GM19467 (cell line): Measurements from ENCODE around the gene DEPDC5.

Experiments
- ATAC-seq: cut with Tn5 transposase; IDR thresholded peaks from one replicate; pipeline ENCODE4 v1.9.1; 2021; ENCODE audit warnings: mild to moderate bottlenecking, moderate library complexity; ENCODE audit not compliant: unreplicated experiment

DEPDC5 gene

GRCh38 chr22:31944700-31945442 is 191.1 kb downstream of the DEPDC5 start:
- peak; percentile 25 for ATAC-seq

- no peak for ATAC-seq
These were observed 191.6 kb downstream of the DEPDC5 start for GRCh38 chr22:31945443-31945855.

- no peak for ATAC-seq
These were observed 192.3 kb downstream of the DEPDC5 start for GRCh38 chr22:31945971-31946680.

- ATAC-seq, result no peak
These were observed 193.5 kb downstream of the DEPDC5 start for GRCh38 chr22:31947296-31947695.

GRCh38 chr22:31948002-31948401 is 194.2 kb downstream of the DEPDC5 start:
- no peak for ATAC-seq

- no peak for ATAC-seq
These were observed 196.4 kb downstream of the DEPDC5 start for GRCh38 chr22:31950226-31950625.

- no peak for ATAC-seq
These were observed 197.6 kb downstream of the DEPDC5 start for GRCh38 chr22:31951194-31952093.

GRCh38 chr22:31952094-31952401 is 198.2 kb downstream of the DEPDC5 start:
- ATAC-seq, result no peak

- ATAC-seq, result no peak
These were observed 198.7 kb downstream of the DEPDC5 start for GRCh38 chr22:31952472-31952871.

GRCh38 chr22:31953261-31953660 is 199.4 kb downstream of the DEPDC5 start:
- ATAC-seq, result no peak

GRCh38 chr22:31954535-31955523 is 201.0 kb downstream of the DEPDC5 start:
- ATAC-seq, result no peak

GRCh38 chr22:31956360-31956759 is 202.5 kb downstream of the DEPDC5 start:
- no peak for ATAC-seq
